ENCODE data around the gene YY1. TPM values are rescaled to one million over a fixed set of nuclear protein-coding genes. Genes with fewer than 3 reads are reported as not detected.

The YY1 gene
- total and polyA plus RNA-seq, 2 experiments from 2014 or later = 38.2 to 43.3 TPM

GRCh38 chr14:100321473-100322137 lies 82.7 kb downstream of the YY1 start:
- Histone ChIP-seq H2AFZ (no peak overlapping the region), H3K4me2 (ENCODE audit: unreplicated experiment) (no peak overlapping the region), H3K27me3 (replicated peaks; ENCODE audit: insufficient read depth) (no peaks in the 10 kb centered on the region), H3K79me2 (ENCODE audit: insufficient read depth) (no peaks in the 10 kb centered on the region), H3K9me2 (ENCODE audit: insufficient read depth) (no peaks in the 10 kb centered on the region), H3K9me3 (ENCODE audit: low read depth) (no peaks in the 10 kb centered on the region), H3F3A (ENCODE audit: insufficient read depth) (no peaks in the 10 kb centered on the region), H3K4me3 (no peak overlapping the region), H3K9ac (no peak overlapping the region), H3K4me1 (ENCODE audit: insufficient read depth) (no peaks in the 10 kb centered on the region), H3K27ac (no peak overlapping the region), H3K36me3 (ENCODE audit: low read depth) (no peaks in the 10 kb centered on the region), H4K20me1 (ENCODE audit: insufficient read depth) (no peaks in the 10 kb centered on the region)
- WGBS, 2 experiments (ENCODE audit: low coverage in 1 of 2, low lambda C conversion rate in 2 of 2, missing lambda C conversion rate in 2 of 2) = 80 to 87% methylated on average over 9 of the region's 9 CpGs
- DNase-seq = no peak
- in situ Hi-C loops (cut with MboI) = no loop called here
- TF ChIP-seq EZH2phosphoT487 (IDR thresholded peaks at IDR 0.05; ENCODE audit: insufficient read depth, low read depth) = no peak

GRCh38 chr14:100322138-100322957 lies 83.4 kb downstream of the YY1 start:
- in situ Hi-C loops (cut with MboI) = no loop called here
- no peaks in the 10 kb centered on the region for H3K9me2 ChIP-seq (ENCODE audit: insufficient read depth)
- no peak overlapping the region for H3K4me3 ChIP-seq
- H3K27ac ChIP-seq = no peak overlapping the region
- no peak overlapping the region for H3K4me2 ChIP-seq (ENCODE audit: unreplicated experiment)
- 70 to 75% methylated on average over 13 to 15 of the region's 15 CpGs for WGBS, 2 experiments (ENCODE audit: low coverage in 1 of 2, low lambda C conversion rate in 2 of 2, missing lambda C conversion rate in 2 of 2)
- no peaks in the 10 kb centered on the region for H4K20me1 ChIP-seq (ENCODE audit: insufficient read depth)
- H3K27me3 ChIP-seq (replicated peaks; ENCODE audit: insufficient read depth) = no peaks in the 10 kb centered on the region
- no peak for TF ChIP-seq EZH2phosphoT487 (IDR thresholded peaks at IDR 0.05; ENCODE audit: insufficient read depth, low read depth)
- no peak for TF ChIP-seq EZH2 (IDR thresholded peaks at IDR 0.05; ENCODE audit: insufficient read depth, poor library complexity, severe bottlenecking)
- DNase-seq = no peak
- no peaks in the 10 kb centered on the region for H3F3A ChIP-seq (ENCODE audit: insufficient read depth)
- H3K4me1 ChIP-seq (ENCODE audit: insufficient read depth) = no peaks in the 10 kb centered on the region
- no peaks in the 10 kb centered on the region for H3K9me3 ChIP-seq (ENCODE audit: low read depth)
- no peak overlapping the region for H2AFZ ChIP-seq
- no peaks in the 10 kb centered on the region for H3K79me2 ChIP-seq (ENCODE audit: insufficient read depth)
- H3K36me3 ChIP-seq (ENCODE audit: low read depth) = no peaks in the 10 kb centered on the region
- no peak overlapping the region for H3K9ac ChIP-seq

GRCh38 chr14:100323121-100323941 lies 84.4 kb downstream of the YY1 start, which contains the start of gene SLC25A47:
SLC25A47 (plus strand) TSS chr14:100323339; CDS start chr14:100323415, 76 bp downstream.
- no peak for TF ChIP-seq EZH2phosphoT487 (IDR thresholded peaks at IDR 0.05; ENCODE audit: insufficient read depth, low read depth)
- no peak for TF ChIP-seq EZH2 (IDR thresholded peaks at IDR 0.05; ENCODE audit: insufficient read depth, poor library complexity, severe bottlenecking)
- H3K27ac ChIP-seq = no peak within 1 kb of the TSS
- H3K4me3 ChIP-seq = no peak within 1 kb of the TSS
- WGBS, 2 experiments (ENCODE audit: low coverage in 1 of 2, low lambda C conversion rate in 2 of 2, missing lambda C conversion rate in 2 of 2) = 74 to 80% methylated on average over 13 to 16 of the region's 16 CpGs
- no peaks in the 10 kb centered on the region for H3K27me3 ChIP-seq (replicated peaks; ENCODE audit: insufficient read depth)
- no peak within 1 kb of the TSS for H3K9ac ChIP-seq
- in situ Hi-C loops (cut with MboI) = no loop called here
- H3K4me2 ChIP-seq (ENCODE audit: unreplicated experiment) = no peak within 1 kb of the TSS
- no peak for DNase-seq
- H3K9me2 ChIP-seq (ENCODE audit: insufficient read depth) = no peaks in the 10 kb centered on the region
- no peaks in the 10 kb centered on the region for H3K9me3 ChIP-seq (ENCODE audit: low read depth)
- H2AFZ ChIP-seq = no peak within 1 kb of the TSS
- H3K79me2 ChIP-seq (ENCODE audit: insufficient read depth) = no peaks in the 10 kb centered on the region
- no peaks in the 10 kb centered on the region for H3F3A ChIP-seq (ENCODE audit: insufficient read depth)
- no peaks in the 10 kb centered on the region for H4K20me1 ChIP-seq (ENCODE audit: insufficient read depth)
- no peaks in the 10 kb centered on the region for H3K4me1 ChIP-seq (ENCODE audit: insufficient read depth)
- no peaks in the 10 kb centered on the region for H3K36me3 ChIP-seq (ENCODE audit: low read depth)

GRCh38 chr14:100323942-100324307 lies 85.0 kb downstream of the YY1 start:
- no peak for DNase-seq
- no peak overlapping the region for H3K4me3 ChIP-seq
- in situ Hi-C loops (cut with MboI) = no loop called here
- H2AFZ ChIP-seq = no peak overlapping the region
- no peaks in the 10 kb centered on the region for H4K20me1 ChIP-seq (ENCODE audit: insufficient read depth)
- no peaks in the 10 kb centered on the region for H3F3A ChIP-seq (ENCODE audit: insufficient read depth)
- no peaks in the 10 kb centered on the region for H3K9me3 ChIP-seq (ENCODE audit: low read depth)
- H3K4me1 ChIP-seq (ENCODE audit: insufficient read depth) = no peaks in the 10 kb centered on the region
- no peaks in the 10 kb centered on the region for H3K79me2 ChIP-seq (ENCODE audit: insufficient read depth)
- no peak overlapping the region for H3K4me2 ChIP-seq (ENCODE audit: unreplicated experiment)
- no peak overlapping the region for H3K27ac ChIP-seq
- H3K27me3 ChIP-seq (replicated peaks; ENCODE audit: insufficient read depth) = no peaks in the 10 kb centered on the region
- 66 to 71% methylated on average over 8 of the region's 8 CpGs for WGBS, 2 experiments (ENCODE audit: low coverage in 1 of 2, low lambda C conversion rate in 2 of 2, missing lambda C conversion rate in 2 of 2)
- H3K36me3 ChIP-seq (ENCODE audit: low read depth) = no peaks in the 10 kb centered on the region
- no peaks in the 10 kb centered on the region for H3K9me2 ChIP-seq (ENCODE audit: insufficient read depth)
- TF ChIP-seq EZH2 (IDR thresholded peaks at IDR 0.05; ENCODE audit: insufficient read depth, poor library complexity, severe bottlenecking) = no peak
- no peak for TF ChIP-seq EZH2phosphoT487 (IDR thresholded peaks at IDR 0.05; ENCODE audit: insufficient read depth, low read depth)
- no peak overlapping the region for H3K9ac ChIP-seq

Data from GM23248 (cell line).